Ishikawa (cell line): ENCODE measurements around the gene SLC16A13.
A peak's percentile ranks its signal among the peaks of the same experiment; 100 is the strongest.

ENCODE experiments used
- CEBPB ChIP-seq: IDR thresholded peaks from 2 replicates; pipeline ENCODE4 v1.6.1; 2012
- CREB1 ChIP-seq: IDR thresholded peaks from 2 replicates; pipeline ENCODE4 v1.6.1; 2012; ENCODE audit warnings: low read depth
- EGR1 ChIP-seq: IDR thresholded peaks from 2 replicates; pipeline ENCODE4 v1.6.1; 2012
- EP300 ChIP-seq: IDR thresholded peaks from 2 replicates; pipeline ENCODE4 v1.6.1; 2012; ENCODE audit warnings: borderline replicate concordance
- FOXM1 ChIP-seq: IDR thresholded peaks from 2 replicates; pipeline ENCODE4 v1.6.1; 2012; ENCODE audit warnings: low read depth, borderline replicate concordance
- NFIC ChIP-seq: IDR thresholded peaks from 2 replicates; pipeline ENCODE4 v1.6.1; 2012
- RAD21 ChIP-seq: IDR thresholded peaks from 2 replicates; pipeline ENCODE4 v1.6.1; 2012; ENCODE audit warnings: low read depth
- TAF1 ChIP-seq: IDR thresholded peaks from 2 replicates; pipeline ENCODE4 v1.6.1; 2012; ENCODE audit warnings: low read depth, mild to moderate bottlenecking
- TCF12 ChIP-seq: IDR thresholded peaks from 2 replicates; pipeline ENCODE4 v1.6.1; 2012; ENCODE audit warnings: low read depth
- TEAD4 ChIP-seq: IDR thresholded peaks from 2 replicates; pipeline ENCODE4 v1.6.1; 2012
- YY1 ChIP-seq: IDR thresholded peaks from 2 replicates; pipeline ENCODE4 v1.6.1; 2012; ENCODE audit warnings: low read depth
- ZBTB7A ChIP-seq: IDR thresholded peaks from 2 replicates; pipeline ENCODE4 v1.6.1; 2012; ENCODE audit warnings: low read depth
- TF ChIP-seq, protein P1 (sequence below): IDR thresholded peaks from 2 replicates; pipeline ENCODE4 v1.6.1; 2012
- TF ChIP-seq, protein P2 (sequence below): IDR thresholded peaks from 2 replicates; pipeline ENCODE4 v1.6.1; 2012
- TF ChIP-seq, protein P3 (sequence below): IDR thresholded peaks from 2 replicates; pipeline ENCODE4 v1.6.1; 2012; ENCODE audit warnings: low read depth, mild to moderate bottlenecking

SLC16A13 gene

DNA sequence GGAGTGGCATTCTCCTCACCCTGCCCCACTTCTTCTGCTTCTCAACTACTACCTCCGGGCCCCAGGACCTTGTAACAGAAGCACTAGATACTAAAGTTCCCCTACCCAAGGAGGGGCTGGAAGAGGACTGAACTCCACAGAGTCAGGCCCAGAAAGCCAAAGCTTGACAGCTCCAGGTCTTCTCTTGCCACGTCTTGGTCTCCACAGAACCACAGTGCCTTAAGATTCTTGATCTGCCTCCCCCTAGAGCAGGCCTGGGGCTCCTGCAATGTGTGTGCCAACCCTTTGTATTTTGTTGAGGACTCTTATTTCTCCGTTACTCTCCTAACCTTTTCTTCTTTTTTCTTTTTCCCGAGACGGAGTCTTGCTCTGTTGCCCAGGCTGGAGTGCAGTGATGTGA lies 4.0 kb downstream of the SLC16A13 start:
- TF ChIP-seq TCF12 (no peak), RAD21 (no peak), CEBPB (no peak)

DNA sequence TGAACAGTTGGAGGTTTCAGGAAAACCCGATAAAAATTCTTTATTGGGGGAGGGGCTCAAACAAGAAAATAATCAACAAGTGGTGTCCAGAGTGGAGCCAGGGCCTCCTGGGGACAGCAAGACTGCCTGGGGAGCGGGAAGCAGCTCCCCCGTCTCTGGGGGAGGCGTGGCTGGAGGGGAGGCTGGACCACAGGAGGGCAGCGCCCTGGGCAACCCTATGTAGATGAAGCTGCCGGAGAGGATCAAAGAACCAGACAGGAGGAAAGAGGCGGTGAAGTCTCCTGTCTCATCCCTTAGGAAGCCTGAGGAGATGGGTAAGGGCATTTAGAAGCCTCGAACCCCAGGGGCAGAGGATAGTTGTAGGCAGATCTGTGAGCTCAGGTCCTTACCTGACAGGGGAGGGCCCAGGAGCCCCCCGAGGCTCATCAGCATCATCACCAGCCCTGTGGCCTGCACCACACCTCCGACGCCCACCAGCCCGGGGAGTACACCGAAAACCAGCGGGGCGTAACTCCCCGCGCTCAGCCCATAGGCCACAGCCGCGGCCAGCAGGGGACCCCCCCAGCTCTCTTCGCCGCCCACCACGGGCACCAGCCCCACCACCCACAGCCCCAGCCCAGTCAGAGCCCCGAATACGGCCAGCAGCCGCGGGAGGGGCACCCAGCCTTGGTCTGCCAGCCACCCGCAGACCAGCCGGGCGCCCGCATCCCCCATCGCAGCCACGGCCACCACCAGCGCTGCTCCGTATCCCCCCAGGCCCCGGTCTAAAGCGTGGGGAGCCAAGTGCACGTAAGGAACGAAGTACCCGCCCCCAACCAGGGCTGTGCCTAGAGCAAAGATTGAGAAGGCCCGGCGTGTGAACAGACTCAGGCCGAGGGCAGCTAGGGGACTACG lies 6.0 kb downstream of the SLC16A13 start:
- no peak for TF ChIP-seq NFIC
- no peak for TF ChIP-seq YY1
- no peak for TF ChIP-seq RAD21
- TF ChIP-seq, protein P1, sequence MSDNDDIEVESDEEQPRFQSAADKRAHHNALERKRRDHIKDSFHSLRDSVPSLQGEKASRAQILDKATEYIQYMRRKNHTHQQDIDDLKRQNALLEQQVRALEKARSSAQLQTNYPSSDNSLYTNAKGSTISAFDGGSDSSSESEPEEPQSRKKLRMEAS = no peak
- TF ChIP-seq TCF12 = no peak
- TF ChIP-seq CEBPB = no peak
- TF ChIP-seq CREB1 = no peak
- TF ChIP-seq, protein P2, sequence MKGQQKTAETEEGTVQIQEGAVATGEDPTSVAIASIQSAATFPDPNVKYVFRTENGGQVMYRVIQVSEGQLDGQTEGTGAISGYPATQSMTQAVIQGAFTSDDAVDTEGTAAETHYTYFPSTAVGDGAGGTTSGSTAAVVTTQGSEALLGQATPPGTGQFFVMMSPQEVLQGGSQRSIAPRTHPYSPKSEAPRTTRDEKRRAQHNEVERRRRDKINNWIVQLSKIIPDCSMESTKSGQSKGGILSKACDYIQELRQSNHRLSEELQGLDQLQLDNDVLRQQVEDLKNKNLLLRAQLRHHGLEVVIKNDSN = no peak
- TF ChIP-seq, protein P3, sequence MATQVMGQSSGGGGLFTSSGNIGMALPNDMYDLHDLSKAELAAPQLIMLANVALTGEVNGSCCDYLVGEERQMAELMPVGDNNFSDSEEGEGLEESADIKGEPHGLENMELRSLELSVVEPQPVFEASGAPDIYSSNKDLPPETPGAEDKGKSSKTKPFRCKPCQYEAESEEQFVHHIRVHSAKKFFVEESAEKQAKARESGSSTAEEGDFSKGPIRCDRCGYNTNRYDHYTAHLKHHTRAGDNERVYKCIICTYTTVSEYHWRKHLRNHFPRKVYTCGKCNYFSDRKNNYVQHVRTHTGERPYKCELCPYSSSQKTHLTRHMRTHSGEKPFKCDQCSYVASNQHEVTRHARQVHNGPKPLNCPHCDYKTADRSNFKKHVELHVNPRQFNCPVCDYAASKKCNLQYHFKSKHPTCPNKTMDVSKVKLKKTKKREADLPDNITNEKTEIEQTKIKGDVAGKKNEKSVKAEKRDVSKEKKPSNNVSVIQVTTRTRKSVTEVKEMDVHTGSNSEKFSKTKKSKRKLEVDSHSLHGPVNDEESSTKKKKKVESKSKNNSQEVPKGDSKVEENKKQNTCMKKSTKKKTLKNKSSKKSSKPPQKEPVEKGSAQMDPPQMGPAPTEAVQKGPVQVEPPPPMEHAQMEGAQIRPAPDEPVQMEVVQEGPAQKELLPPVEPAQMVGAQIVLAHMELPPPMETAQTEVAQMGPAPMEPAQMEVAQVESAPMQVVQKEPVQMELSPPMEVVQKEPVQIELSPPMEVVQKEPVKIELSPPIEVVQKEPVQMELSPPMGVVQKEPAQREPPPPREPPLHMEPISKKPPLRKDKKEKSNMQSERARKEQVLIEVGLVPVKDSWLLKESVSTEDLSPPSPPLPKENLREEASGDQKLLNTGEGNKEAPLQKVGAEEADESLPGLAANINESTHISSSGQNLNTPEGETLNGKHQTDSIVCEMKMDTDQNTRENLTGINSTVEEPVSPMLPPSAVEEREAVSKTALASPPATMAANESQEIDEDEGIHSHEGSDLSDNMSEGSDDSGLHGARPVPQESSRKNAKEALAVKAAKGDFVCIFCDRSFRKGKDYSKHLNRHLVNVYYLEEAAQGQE = no peak
- no peak for TF ChIP-seq TAF1
- no peak for TF ChIP-seq TEAD4
- no peak for TF ChIP-seq ZBTB7A
- no peak for TF ChIP-seq EP300
- TF ChIP-seq FOXM1 = no peak
- TF ChIP-seq EGR1 = no peak

DNA sequence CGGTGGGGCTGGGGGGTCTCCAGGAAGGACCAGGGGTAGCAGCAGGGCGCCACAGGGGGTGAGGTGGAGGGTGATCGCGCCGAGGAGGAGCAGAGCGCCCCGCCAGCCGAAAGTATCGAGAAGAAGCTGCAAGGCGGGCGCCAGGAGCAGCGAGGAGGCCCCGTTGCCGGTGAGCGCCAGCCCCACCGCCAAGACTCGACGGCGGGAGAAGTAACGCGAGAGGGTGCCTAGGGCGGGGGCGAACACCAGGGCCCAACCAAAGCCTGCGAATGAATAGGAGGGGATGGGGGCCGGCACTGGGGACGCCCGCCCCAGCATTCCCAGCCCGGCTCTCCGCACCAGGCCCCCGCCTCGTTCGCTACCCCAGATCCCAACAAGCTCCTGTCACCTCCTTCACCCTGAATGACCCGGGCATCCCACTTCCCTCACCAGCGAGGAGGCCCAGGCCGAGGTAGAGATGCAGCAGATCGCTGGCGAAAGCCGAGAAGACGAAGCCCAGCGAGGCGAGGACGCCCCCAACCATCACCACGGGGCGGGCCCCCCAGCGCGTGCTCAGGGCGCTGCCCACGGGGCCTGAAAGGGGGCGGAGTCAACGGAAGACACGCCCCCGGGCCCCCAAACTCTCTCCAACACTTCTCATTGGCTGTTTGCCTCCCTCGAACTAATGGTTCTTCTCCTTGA lies 6.8 kb downstream of the SLC16A13 start:
- TF ChIP-seq TAF1 = no peak
- TF ChIP-seq TEAD4 = no peak
- TF ChIP-seq, protein P1 = 0 out of 2 replicates have a peak, but pooled peaks have one; percentile 6
- TF ChIP-seq RAD21 = no peak
- TF ChIP-seq ZBTB7A = no peak

DNA sequence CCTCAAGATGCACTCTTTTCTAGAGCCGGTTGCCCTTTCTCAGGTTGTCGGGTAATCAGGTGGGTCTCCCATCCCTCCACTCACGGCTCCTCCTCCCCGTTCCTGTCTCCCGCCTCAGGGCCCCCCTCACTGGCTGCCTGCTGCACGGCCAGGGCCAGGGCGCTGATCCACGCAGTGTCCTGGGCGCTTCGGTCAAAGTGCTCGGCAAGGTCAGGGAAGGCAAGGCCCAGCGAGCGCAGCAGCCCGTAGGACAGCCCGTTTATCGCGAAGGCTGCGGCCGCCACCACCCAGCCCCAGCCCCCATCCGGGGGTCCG lies 7.3 kb downstream of the SLC16A13 start:
- TF ChIP-seq, protein P1 = 0 out of 2 replicates have a peak, but pooled peaks have one; percentile 5
- TF ChIP-seq EP300 = no peak

DNA sequence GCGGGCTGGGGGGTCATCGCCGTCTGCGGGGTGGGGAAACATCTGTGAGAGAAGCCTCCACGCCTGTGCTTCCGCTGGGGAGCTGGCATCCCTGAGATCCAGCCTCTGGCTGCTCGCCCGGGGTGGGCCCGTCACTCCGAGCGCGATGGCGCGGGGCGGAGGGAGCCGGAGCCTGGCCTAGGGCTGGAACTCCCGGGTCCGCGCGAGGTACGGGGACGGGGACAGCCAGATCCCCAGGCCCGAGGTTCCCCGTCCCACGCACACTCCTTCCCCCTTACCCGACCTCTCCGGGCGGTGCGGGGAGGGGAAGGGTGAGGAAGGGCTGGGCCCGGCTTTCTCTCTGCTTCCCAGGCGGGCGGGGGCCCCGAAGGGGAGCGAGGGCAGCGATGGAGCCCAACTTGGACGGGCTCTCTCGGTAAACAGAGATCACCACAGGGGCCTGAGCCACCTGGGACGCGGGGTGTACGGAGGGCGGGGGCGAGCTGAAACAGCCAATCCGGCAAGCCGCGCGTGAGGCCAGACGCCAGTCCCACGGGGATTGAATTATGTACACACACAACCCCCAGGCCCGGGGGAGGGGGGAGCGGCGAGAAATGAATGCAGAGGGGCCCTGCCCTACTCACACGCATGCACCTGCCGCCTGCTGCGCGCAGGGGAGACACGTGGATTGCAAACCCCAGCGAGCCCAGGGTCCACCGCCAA lies 7.8 kb downstream of the SLC16A13 start, which contains the start of gene SLC16A11:
TSS of gene SLC16A11 (minus strand) at position 596 of the 702 bp plus-strand sequence. CDS start at position 17, 579 bp downstream.
- TF ChIP-seq YY1 (0 out of 2 replicates have a peak, but pooled peaks have one; percentile 24), ZBTB7A (0 out of 2 replicates have a peak, but pooled peaks have one; percentile 22), EGR1 (peak; percentile 65), CEBPB (no peak), TAF1 (peak; percentile 45; the same call in 1 of the 2 replicates), EP300 (peak; percentile 45; the same call in 1 of the 2 replicates), NFIC (no peak), TCF12 (peak; percentile 58; the same call in 1 of the 2 replicates), CREB1 (no peak), TEAD4 (peak; percentile 21; the same call in 1 of the 2 replicates)
- TF ChIP-seq, protein P3 = no peak
- TF ChIP-seq, protein P1 = peak; percentile 22
